Activated effector memory CD4-positive, alpha-beta T cell treated with anti-CD3 and anti-CD28 coated beads, Interleukin-2, amount 50 U/mL, for 16 hours (primary cell): ENCODE results near the gene TOPORS.

Experiments used
- DNase-seq: peaks from one replicate; pipeline ENCODE4 v3.0.0-alpha.2; 2020

TOPORS gene

GRCh38 chr9:32501868-32502267, 50.5 kb downstream of the TOPORS start:
- no peak for DNase-seq

DNA sequence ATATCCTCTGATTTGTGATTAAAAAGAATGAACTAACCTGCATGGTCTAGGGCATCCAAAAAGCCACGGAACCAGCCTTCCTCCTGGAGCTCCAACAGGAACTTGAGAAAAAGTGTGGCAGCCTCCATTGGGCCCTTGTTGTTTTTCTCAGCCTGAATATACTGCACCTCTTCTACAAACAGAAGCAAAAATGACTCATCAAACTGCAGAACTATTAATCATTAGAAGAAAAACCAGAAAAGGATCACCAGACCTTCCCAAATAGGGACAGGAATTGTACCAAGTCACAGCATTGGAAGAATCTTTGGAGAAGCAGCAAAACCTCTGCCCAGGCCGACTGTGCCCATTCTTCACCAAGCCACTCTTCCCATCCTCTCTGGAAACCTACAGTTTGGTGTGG, 51.6 kb downstream of the TOPORS start:
- DNase-seq = no peak

GRCh38 chr9:32497921-32498320, 54.5 kb downstream of the TOPORS start:
- no peak for DNase-seq

- DNase-seq = no peak
Observed at GRCh38 chr9:32490601-32491000, 61.8 kb downstream of the TOPORS start.
